ENCODE data around the gene RNF8.

DNA sequence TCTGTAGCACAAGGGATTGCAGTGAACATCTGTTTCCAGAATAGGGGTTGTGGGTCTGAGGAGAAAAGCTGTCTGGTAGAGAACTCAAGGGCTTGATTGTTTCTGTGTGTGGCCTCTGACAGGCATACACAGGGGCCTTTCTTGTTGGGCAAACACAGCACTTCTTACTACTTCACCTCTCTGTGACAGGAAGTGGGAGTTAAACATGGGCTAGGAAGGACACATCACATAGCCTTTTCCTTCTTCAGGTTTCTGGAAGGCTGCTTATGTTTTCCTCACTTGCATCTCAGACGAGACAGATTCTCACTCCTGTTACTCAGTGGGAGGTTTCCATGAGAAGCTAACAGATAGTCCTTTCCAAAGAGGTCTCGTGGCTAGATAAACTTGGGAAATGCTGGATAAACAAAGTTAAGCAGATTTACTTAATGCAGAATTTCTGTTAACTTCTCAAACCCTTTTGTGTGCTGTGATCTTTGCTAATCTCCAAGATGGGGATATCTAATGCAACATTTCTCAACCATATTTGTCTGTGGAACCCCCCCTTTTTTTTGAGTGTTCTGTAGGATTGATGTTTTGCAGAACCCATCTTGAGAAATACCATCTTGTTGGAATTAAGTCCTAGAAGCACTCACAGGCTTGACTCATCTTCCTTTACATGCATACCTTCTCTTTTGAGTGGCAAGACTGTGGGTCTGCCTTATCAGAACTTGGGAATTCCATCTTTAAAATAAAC is 41.9 kb upstream of the RNF8 start:
- TF ChIP-seq, protein P1, sequence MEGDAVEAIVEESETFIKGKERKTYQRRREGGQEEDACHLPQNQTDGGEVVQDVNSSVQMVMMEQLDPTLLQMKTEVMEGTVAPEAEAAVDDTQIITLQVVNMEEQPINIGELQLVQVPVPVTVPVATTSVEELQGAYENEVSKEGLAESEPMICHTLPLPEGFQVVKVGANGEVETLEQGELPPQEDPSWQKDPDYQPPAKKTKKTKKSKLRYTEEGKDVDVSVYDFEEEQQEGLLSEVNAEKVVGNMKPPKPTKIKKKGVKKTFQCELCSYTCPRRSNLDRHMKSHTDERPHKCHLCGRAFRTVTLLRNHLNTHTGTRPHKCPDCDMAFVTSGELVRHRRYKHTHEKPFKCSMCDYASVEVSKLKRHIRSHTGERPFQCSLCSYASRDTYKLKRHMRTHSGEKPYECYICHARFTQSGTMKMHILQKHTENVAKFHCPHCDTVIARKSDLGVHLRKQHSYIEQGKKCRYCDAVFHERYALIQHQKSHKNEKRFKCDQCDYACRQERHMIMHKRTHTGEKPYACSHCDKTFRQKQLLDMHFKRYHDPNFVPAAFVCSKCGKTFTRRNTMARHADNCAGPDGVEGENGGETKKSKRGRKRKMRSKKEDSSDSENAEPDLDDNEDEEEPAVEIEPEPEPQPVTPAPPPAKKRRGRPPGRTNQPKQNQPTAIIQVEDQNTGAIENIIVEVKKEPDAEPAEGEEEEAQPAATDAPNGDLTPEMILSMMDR (IDR thresholded peaks at IDR 0.05), result no peak
- TF ChIP-seq POLR2AphosphoS5 (IDR thresholded peaks at IDR 0.05), result no peak
- no peak for TF ChIP-seq POLR2A (IDR thresholded peaks at IDR 0.05)
- TF ChIP-seq EP300 (IDR thresholded peaks at IDR 0.05), result no peak
